NCI-H82 treated with DMSO at 0.1 percent for 48 hours (cell line): ENCODE measurements around the gene PIK3C2G.
"Not testable (repeated sequence)": the region's sequence is repeated elsewhere in the genome, so short reads cannot be mapped to it uniquely, and the experiment has no call there.

Experiments used
- DNase-seq: peaks from one replicate; lab custom pipeline; 2025; ENCODE audit not compliant: unreplicated experiment; lab: John Stamatoyannopoulos, UW

PIK3C2G gene

GRCh38 chr12:18461758-18462157, 200.4 kb downstream of the PIK3C2G start:
- DNase-seq, result no peak

DNA sequence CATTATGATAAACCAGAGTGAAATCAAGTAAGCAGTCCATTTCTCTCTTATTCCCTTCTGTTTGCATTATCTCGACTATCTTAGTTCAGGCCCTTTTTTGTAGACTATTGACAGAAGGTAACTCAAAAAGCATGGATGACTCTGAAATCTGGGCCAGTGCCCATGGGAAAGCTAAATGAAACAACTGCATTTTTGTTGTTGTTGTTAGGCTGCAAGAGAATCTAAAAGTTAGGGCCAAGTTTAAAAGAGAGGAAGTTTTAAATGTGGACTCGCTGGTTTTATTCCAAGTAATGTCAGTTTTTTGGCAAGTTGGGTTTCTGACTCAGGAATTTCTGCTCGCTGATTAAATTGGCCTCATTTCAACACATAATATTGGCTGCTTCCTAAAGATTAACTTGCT, 201.1 kb downstream of the PIK3C2G start:
- no peak for DNase-seq

DNA sequence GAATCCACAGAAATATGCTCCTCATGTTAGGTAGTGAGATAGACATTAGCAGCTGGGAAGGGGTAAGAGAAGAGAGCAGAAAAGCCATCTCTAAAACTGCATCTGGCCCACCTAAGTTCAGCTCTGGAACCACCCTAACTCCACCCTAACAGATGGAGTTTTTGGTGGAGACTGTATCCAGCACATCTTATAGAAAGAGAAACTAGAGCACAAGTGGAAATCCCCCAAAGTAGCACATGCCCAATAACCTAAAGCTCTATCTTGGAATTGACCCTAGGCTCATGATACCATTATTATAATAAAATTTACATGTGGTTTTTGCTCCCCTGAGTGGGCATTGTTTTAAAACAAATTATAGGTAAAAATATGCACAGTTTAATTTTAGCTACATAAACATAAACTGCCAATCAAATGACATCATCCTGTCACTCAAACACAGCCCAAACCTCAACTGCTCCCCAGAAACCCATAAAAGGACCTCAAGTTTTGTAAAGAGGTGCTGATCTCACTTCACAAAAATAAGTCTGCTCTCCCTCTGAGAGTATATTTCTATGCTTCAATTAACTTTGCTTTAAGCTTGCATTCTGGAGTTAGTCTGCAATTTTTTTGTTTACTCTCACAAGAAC, 206.4 kb downstream of the PIK3C2G start:
- no peak for DNase-seq

DNA sequence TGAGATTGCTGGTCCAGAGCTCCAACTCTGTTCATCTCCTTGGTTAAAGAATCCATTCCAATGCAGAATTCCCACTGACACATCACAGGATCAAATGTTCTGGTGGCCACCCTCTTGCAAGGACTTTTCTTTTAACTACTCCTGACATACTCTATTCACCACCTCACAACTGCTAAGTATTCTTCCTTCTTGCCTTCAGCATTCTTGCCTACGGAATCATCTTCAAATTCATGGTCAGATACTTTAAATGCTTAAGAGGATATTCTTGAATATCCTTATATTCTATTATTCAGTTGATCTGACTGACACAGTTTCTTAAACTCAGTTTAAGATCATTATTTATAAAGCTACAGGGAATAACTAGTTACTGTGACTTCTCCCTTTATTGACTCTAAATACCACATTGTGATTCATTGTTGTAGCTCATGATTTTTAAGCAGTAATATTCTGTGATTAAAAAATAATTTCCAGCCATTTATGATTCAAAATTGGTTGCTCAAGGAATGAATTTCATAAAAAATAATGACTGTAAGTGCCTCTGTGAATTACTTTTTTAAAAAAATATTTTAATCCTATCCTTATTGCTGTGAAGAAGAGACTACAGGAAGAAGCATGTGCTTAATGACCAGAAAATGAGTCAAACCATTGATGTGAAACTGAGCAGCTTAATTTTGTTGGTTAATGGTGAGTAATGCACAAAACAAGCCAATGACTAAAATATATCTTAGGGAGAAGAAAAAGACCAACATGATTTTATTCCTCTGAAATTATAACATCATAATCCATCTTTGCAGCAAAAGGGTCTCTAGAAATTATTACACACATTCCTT, 207.1 kb downstream of the PIK3C2G start:
- DNase-seq, result no peak

GRCh38 chr12:18470251-18470650, 208.9 kb downstream of the PIK3C2G start:
- DNase-seq, result no peak

- no peak for DNase-seq
Measured at GRCh38 chr12:18472304-18472703, 211.0 kb downstream of the PIK3C2G start.

DNA sequence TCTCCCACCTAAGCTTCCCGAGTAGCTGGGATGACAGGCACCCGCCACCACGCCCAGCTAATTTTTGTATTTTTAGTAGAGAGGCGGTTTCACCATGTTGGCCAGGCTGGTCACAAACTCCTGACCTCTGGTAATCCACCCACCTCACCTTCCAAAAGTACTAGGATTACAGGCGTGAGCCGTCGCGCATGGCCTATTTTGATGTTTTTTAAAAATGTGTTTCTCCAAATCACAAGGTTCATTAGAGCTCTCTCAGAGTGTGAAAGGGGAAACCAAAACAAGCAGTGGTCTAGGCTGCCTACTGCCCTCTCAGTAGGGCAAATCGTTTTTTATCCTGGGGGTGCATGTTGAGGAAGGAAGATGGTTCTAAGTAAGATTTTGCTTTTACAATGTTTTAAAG, 211.5 kb downstream of the PIK3C2G start:
- no peak for DNase-seq

GRCh38 chr12:18476861-18477260, 215.5 kb downstream of the PIK3C2G start:
- DNase-seq, result peak; percentile 61

DNA sequence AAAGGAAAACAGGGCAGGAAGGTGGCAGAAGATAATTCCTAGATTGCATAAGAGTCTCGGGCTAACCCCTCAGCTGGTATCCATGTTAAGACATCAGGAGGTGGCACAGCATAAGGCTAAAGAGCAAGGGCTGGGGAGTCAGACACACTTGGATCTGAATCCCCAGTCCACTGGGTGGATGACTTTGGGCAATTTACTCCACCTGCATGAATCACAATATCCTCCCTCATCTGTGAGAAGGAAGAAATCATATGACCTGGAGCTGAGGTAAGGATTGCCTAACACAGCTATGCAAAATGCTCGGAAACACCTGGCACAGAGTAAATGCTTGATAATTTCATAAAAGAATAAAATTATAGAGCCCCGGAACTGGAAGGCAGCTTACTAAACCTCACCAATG, 217.9 kb downstream of the PIK3C2G start:
- no peak for DNase-seq

GRCh38 chr12:18482601-18483120, 221.3 kb downstream of the PIK3C2G start:
- no peak for DNase-seq

DNA sequence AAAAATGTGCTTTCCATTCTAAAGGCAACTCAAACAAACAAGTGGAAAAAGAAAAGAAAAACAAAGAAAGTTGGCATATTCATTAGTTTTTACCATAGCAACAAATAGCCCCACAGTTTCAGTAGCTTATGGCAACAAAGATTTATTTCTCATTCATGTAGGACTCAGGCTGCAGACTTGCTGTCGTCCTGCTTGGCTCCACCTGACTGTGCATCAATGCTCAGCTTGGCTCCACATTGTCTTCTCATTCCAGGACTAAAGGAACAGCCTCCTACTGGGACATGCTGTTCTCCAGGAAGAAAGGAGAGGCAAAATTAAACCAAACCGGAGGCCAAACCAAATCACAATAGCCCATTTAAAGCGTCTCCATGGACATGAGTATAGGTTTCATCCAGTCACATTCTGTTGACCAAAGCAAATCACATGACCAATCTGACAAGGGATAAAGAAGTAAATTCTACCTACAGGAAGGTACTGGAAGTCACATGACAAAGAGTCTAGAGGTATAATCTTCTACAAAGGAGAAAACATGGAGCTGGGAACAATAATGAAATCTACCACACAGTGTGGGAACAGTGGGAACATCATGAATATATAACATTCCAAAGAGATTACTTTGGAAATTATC, 222.5 kb downstream of the PIK3C2G start:
- no peak for DNase-seq

GRCh38 chr12:18486036-18486435, 224.7 kb downstream of the PIK3C2G start:
- DNase-seq, result no peak

DNA sequence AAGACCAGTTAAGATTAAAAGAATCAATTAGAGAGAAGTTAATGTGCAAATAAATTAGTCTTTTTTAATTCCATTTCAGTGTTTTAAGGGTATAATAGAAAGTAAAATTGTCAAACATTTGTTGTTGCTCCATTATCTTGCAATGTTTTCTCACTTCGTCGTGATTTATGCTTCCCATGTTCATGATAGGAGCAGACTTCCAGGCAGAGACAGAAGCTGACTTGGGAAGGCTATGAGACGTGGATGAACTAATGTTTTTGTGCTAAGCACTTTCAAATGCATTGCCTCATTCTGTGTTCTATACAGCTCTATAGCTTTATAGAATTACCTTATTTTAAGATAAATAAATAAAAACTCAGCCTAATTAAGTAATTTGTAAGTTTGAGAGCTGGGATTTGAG, 226.2 kb downstream of the PIK3C2G start:
- no peak for DNase-seq

DNA sequence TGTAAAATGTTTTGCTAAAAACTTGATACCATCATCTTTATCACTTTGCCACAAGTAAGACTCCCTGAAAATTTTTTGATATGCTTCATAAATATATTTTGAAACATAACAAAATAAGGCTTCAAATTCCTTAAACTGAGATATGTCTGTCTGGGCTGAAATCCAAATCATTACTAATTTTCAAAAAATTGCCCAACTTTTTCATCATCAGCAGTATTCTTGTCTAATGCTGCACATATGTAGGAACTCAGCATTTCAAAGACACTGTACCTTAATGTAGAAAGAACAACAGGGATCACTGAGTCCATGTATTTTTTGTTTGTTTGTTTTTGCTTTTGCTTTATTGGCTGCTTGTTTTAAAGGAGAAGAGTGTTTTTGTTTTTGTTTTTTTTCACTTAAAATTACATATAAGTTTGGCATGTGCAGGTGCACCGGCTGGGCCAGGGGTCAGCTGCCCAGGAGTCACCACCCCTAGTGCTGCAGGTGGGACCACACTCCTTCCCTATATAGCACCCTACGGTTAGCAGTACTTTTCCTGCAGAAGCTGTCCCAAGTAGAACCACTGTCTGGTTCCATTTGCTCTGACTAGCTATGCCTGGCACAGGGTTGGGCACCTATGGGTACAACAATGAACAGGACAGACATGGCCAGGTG, 231.2 kb downstream of the PIK3C2G start:
- DNase-seq, result no peak

- no peak for DNase-seq
Measured at GRCh38 chr12:18496156-18496555, 234.8 kb downstream of the PIK3C2G start.

- DNase-seq, result not testable (repeated sequence)
Measured at GRCh38 chr12:18500160-18500574, 238.8 kb downstream of the PIK3C2G start.

DNA sequence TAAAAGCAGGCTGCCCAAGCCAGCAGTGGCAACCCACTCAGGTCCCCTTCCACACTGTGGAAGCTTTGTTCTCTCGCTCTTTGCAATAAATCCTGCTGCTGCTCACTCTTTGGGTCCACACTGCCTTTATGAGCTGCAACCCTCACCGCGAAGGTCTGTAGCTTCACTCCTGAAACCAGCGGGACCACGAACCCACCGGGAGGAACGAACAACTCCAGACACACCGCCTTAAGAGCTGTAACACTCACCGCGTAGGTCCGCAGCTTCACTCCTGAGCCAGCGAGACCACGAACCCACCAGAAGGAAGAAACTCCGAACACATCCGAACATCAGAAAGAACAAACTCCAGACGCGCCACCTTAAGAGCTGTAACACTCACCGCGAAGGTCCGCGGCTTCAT, 239.4 kb downstream of the PIK3C2G start:
- DNase-seq, result not testable (repeated sequence)

DNA sequence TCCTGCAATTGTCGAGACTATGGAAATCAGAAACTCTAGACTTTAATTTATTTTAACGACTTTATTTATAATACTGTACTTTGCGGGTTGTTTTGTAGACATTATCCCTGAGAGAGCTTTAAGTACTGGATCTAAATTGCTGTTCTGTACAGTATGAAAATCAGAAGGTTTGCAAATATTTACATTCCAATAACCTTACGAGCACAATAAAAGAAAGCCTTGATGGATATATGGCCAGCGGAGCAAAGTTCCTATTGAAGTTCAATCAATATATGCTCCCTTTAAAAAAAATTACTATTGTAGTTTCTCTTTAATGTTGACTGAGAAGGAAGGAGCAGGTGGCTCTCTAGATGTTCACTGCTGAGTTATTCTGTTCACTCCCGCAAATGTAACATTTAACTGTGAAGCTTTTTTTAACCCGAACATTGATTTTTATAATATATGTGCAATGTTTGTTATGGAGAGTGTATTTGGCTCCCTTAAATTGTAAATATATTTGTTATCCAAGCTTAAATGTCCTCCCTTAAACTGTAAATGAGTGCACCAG, 241.2 kb downstream of the PIK3C2G start:
- DNase-seq, result no peak

- DNase-seq, result no peak
Measured at GRCh38 chr12:18521461-18521860, 260.1 kb downstream of the PIK3C2G start.

- no peak for DNase-seq
Measured at GRCh38 chr12:18522806-18523205, 261.5 kb downstream of the PIK3C2G start.

GRCh38 chr12:18542497-18542896, 281.2 kb downstream of the PIK3C2G start:
- not testable (repeated sequence) for DNase-seq
